HepG2 (cell line): ENCODE results near the gene JTB. TPM values are rescaled to one million over a fixed set of nuclear protein-coding genes. Genes with fewer than 3 reads are reported as not detected.

ENCODE experiments used
- CREBL2 ChIP-seq: sonication (generic); formaldehyde crosslinking; IDR thresholded peaks from 2 replicates; pipeline ENCODE4 v1.8.1; 2023; ENCODE audit warnings: missing genetic modification reagents, mild to moderate bottlenecking, borderline replicate concordance
- IKZF4 ChIP-seq: sonication (generic); formaldehyde crosslinking; IDR thresholded peaks from 2 replicates; pipeline ENCODE4 v1.5.1; 2020; ENCODE audit warnings: borderline replicate concordance, mild to moderate bottlenecking, low read depth, missing genetic modification reagents; ENCODE audit errors: not compliant biosample characterization
- KLF9 ChIP-seq: IDR thresholded peaks from 2 replicates; pipeline ENCODE4 v1.6.1; 2016; ENCODE audit warnings: low read depth
- SNAPC4 ChIP-seq: sonication (generic); formaldehyde crosslinking; IDR thresholded peaks from 2 replicates; pipeline ENCODE4 v1.4.0; 2020; ENCODE audit warnings: mild to moderate bottlenecking, missing genetic modification reagents
- TGIF2 ChIP-seq: IDR thresholded peaks from 2 replicates; pipeline ENCODE4 v1.6.1; 2016; ENCODE audit warnings: control low read depth, missing compliant biosample characterization
- THRA ChIP-seq: sonication (generic); formaldehyde crosslinking; IDR thresholded peaks from 2 replicates; pipeline ENCODE4 v1.4.0; 2020; ENCODE audit warnings: missing genetic modification reagents, borderline replicate concordance
- ZFP41 ChIP-seq: sonication (generic); formaldehyde crosslinking; IDR thresholded peaks from 2 replicates; pipeline ENCODE4 v1.4.0; 2020; ENCODE audit warnings: mild to moderate bottlenecking, missing genetic modification reagents, borderline replicate concordance
- ZFX ChIP-seq: sonication (generic); formaldehyde crosslinking; IDR thresholded peaks from 2 replicates; pipeline ENCODE4 v1.4.0; 2020; ENCODE audit warnings: mild to moderate bottlenecking, low read depth, missing genetic modification reagents, moderate library complexity
- ZKSCAN5 ChIP-seq: sonication (generic); formaldehyde crosslinking; IDR thresholded peaks from 2 replicates; pipeline ENCODE4 v1.5.1; 2020; ENCODE audit warnings: mild to moderate bottlenecking, missing genetic modification reagents
- ZNF557 ChIP-seq: sonication (generic); formaldehyde crosslinking; IDR thresholded peaks from 2 replicates; pipeline ENCODE4 v1.4.0; 2020; ENCODE audit warnings: missing genetic modification reagents
- polyA plus RNA-seq, 8 experiments: library from polyadenylated mRNA; depleted of rRNA in 3 of 8; stranded (reverse) in 7 of 8; unstranded in 1 of 8; fragments of >200 nt; fragmentation: Illumina TruSeq in 4 of 8; extraction: Trizol in 4 of 8; gene quantifications; 2 replicates each; pipeline versions ENCODE4 v1.2.1 to v1.2.3, GENCODE V29; 2011 to 2016; ENCODE audit warnings: low read depth in 4 of 8, missing spikeins in 1 of 8, mixed read lengths in 1 of 8; ENCODE audit not compliant: insufficient read depth in 1 of 8
- total RNA-seq, 5 experiments: library from RNA; depleted of rRNA; stranded (reverse); fragments of >200 nt; fragmentation: Illumina TruSeq; extraction: Trizol; gene quantifications; 2 replicates each; pipeline ENCODE4 v1.2.3, GENCODE V29; 2016; ENCODE audit warnings: low read depth in 1 of 5
- TF ChIP-seq, protein P1 (sequence below), 2 experiments: fragments of 450-650 bp in 1 of 2; sonication (generic) in 1 of 2; formaldehyde crosslinking in 1 of 2; IDR thresholded peaks; 2 replicates each; pipeline versions ENCODE4 v1.6.1 to v1.8.0; 2016 to 2022; ENCODE audit warnings: antibody characterized with exemption in 1 of 2, mild to moderate bottlenecking in 1 of 2, missing genetic modification reagents in 1 of 2
- TF ChIP-seq, protein P2 (sequence below): sonication (generic); formaldehyde crosslinking; IDR thresholded peaks from 2 replicates; pipeline ENCODE4 v1.5.0; 2020; ENCODE audit warnings: missing genetic modification reagents

Gene JTB
- total and polyA plus RNA-seq, 2 of the 13 experiments (the other 11 are each of a cell fraction or from before 2014, with no cell fraction given), result 96.7 to 99.2 TPM

GRCh38 chr1:153976819-153977249, 640 bp downstream of the JTB start (continued):
- TF ChIP-seq, protein P1, sequence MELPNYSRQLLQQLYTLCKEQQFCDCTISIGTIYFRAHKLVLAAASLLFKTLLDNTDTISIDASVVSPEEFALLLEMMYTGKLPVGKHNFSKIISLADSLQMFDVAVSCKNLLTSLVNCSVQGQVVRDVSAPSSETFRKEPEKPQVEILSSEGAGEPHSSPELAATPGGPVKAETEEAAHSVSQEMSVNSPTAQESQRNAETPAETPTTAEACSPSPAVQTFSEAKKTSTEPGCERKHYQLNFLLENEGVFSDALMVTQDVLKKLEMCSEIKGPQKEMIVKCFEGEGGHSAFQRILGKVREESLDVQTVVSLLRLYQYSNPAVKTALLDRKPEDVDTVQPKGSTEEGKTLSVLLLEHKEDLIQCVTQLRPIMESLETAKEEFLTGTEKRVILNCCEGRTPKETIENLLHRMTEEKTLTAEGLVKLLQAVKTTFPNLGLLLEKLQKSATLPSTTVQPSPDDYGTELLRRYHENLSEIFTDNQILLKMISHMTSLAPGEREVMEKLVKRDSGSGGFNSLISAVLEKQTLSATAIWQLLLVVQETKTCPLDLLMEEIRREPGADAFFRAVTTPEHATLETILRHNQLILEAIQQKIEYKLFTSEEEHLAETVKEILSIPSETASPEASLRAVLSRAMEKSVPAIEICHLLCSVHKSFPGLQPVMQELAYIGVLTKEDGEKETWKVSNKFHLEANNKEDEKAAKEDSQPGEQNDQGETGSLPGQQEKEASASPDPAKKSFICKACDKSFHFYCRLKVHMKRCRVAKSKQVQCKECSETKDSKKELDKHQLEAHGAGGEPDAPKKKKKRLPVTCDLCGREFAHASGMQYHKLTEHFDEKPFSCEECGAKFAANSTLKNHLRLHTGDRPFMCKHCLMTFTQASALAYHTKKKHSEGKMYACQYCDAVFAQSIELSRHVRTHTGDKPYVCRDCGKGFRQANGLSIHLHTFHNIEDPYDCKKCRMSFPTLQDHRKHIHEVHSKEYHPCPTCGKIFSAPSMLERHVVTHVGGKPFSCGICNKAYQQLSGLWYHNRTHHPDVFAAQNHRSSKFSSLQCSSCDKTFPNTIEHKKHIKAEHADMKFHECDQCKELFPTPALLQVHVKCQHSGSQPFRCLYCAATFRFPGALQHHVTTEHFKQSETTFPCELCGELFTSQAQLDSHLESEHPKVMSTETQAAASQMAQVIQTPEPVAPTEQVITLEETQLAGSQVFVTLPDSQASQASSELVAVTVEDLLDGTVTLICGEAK (IDR thresholded peaks at IDR 0.05), result no peak
- TF ChIP-seq, protein P1 (CRISPR knock-in tag; IDR thresholded peaks at IDR 0.05), result no peak
- TF ChIP-seq, protein P2, sequence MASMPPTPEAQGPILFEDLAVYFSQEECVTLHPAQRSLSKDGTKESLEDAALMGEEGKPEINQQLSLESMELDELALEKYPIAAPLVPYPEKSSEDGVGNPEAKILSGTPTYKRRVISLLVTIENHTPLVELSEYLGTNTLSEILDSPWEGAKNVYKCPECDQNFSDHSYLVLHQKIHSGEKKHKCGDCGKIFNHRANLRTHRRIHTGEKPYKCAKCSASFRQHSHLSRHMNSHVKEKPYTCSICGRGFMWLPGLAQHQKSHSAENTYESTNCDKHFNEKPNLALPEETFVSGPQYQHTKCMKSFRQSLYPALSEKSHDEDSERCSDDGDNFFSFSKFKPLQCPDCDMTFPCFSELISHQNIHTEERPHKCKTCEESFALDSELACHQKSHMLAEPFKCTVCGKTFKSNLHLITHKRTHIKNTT (CRISPR knock-in tag), result no peak
- no peak for TF ChIP-seq ZFX (CRISPR knock-in tag)
- no peak for TF ChIP-seq ZKSCAN5 (CRISPR knock-in tag)
- no peak for TF ChIP-seq KLF9 (CRISPR knock-in tag)
- TF ChIP-seq SNAPC4, result no peak
- no peak for TF ChIP-seq ZFP41
- no peak for TF ChIP-seq CREBL2 (CRISPR knock-in tag)
- no peak for TF ChIP-seq IKZF4 (CRISPR knock-in tag)
- no peak for TF ChIP-seq TGIF2 (CRISPR knock-in tag)
- TF ChIP-seq ZNF557 (CRISPR knock-in tag), result no peak
- no peak for TF ChIP-seq THRA (CRISPR knock-in tag)
